Stimulated activated CD8-positive, alpha-beta memory T cell treated with anti-CD3 and anti-CD28 coated beads, Interleukin-7, amount 100 ng/mL, for 1 hour (primary cell): ENCODE results near the gene CROT.

Experiments
- DNase-seq, 2 donors: peaks; one replicate each; pipeline ENCODE4 v3.0.0-alpha.2; 2020; ENCODE audit warnings: low read depth in 2 of 2

CROT gene

GRCh38 chr7:87414794-87415188 lies 69.3 kb downstream of the CROT start:
- no peak for DNase-seq

- peak; percentile 19 to 32 for DNase-seq
Measured at GRCh38 chr7:87416682-87417587, 71.5 kb downstream of the CROT start.

- DNase-seq: no peak
Measured at GRCh38 chr7:87420173-87420572, 74.7 kb downstream of the CROT start.

- no peak for DNase-seq
Measured at GRCh38 chr7:87424075-87424474, 78.6 kb downstream of the CROT start.

- no peak for DNase-seq
Measured at GRCh38 chr7:87426160-87426559, 80.7 kb downstream of the CROT start.

- DNase-seq: no peak
Measured at GRCh38 chr7:87427288-87427687, 81.8 kb downstream of the CROT start.

- no peak for DNase-seq
Measured at GRCh38 chr7:87432536-87432935, 87.1 kb downstream of the CROT start.

GRCh38 chr7:87435546-87435945 lies 90.1 kb downstream of the CROT start:
- DNase-seq: no peak

GRCh38 chr7:87445897-87446296 lies 100.4 kb downstream of the CROT start:
- DNase-seq: no peak

- no peak for DNase-seq
Measured at GRCh38 chr7:87447116-87447635, 101.7 kb downstream of the CROT start.

- no peak for DNase-seq
Measured at GRCh38 chr7:87448388-87448787, 102.9 kb downstream of the CROT start.
